ENCODE measurements around the gene PPP1R1C. TPM values are rescaled to one million over a fixed set of nuclear protein-coding genes. Genes with fewer than 3 reads are reported as not detected.

PPP1R1C gene
- total RNA-seq, 4 donors from 2014 or later = not detected

DNA sequence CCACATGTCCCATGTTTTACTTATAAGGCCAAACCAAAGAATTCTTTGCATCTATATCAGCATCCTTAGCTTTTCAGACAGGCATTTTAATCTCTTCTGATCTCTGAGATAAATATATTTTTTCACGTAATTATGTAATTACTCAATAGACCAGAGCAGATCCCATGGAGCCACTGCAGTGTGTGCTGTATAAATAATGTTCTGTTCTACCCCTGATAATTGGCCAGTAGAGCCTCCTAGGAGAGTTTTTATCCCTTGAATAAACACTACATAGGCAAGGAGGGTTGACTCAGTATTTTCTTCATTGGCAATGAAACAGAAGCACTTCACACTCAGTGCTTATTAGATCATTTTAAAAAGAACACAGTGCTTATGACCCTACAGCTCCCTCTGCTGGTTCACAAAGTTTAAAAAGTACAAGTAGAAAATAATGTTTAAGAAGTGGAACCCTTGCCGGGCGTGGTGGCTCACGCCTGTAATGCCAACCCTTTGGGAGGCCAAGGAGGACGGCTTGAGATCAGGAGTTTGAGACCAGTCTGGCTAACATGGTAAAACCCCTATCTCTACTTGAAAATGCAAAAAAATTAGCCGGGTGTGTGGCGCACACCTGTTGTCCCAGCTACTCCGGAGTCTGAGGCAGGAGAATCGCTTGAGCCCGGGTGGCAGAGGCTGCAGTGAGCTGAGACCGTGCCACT, 91.9 kb downstream of the PPP1R1C start:
- H3K36me3 ChIP-seq = no peaks in the 10 kb centered on the region
- no peak overlapping the region for H3K27ac ChIP-seq
- peak in 1 of 3 donors; percentile 50 for DNase-seq
- H3K4me1 ChIP-seq = peaks cover 0 to 14% (median 0%) of the 10 kb centered on the region in 4 donors
- no peak overlapping the region for H3K4me3 ChIP-seq
- H3K27me3 ChIP-seq = no peaks in the 10 kb centered on the region
- no peaks in the 10 kb centered on the region for H3K9me3 ChIP-seq
- TF ChIP-seq, protein P1, sequence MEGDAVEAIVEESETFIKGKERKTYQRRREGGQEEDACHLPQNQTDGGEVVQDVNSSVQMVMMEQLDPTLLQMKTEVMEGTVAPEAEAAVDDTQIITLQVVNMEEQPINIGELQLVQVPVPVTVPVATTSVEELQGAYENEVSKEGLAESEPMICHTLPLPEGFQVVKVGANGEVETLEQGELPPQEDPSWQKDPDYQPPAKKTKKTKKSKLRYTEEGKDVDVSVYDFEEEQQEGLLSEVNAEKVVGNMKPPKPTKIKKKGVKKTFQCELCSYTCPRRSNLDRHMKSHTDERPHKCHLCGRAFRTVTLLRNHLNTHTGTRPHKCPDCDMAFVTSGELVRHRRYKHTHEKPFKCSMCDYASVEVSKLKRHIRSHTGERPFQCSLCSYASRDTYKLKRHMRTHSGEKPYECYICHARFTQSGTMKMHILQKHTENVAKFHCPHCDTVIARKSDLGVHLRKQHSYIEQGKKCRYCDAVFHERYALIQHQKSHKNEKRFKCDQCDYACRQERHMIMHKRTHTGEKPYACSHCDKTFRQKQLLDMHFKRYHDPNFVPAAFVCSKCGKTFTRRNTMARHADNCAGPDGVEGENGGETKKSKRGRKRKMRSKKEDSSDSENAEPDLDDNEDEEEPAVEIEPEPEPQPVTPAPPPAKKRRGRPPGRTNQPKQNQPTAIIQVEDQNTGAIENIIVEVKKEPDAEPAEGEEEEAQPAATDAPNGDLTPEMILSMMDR (IDR thresholded peaks at IDR 0.05) = peak in 5 of 6 experiments; percentile 49 to 76 (median 69)
- no peak for TF ChIP-seq POLR2A (IDR thresholded peaks at IDR 0.05)

DNA sequence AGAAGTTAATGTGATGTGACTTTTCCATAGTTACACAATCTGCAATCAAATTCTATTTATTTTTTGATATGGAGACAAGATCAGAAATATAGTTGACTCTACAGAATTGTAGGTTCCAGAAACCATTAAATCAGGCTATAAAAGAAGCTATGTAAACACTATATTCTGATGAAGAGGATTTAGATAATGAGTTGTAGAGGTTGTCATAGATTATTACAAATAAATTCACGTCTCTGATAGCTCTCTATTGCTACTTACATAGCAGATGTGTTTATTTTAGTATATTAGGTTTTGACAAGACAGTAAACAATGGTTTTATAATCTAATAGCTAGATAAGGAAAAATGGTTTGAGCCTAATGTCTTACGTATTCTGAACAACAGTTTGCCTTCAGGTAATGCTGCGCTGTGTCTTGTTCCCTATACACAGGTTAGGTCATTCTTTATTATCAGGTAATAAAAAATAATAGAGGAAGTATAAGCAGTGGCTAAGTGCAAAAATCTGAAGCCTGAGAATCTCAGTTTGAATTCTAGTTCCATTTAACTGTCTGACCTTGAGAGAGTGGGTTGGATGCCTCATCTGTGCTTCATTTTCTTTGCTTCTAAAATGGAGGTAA, 93.4 kb downstream of the PPP1R1C start:
- H3K4me3 ChIP-seq = no peak overlapping the region
- no peak for DNase-seq
- H3K27ac ChIP-seq = no peak overlapping the region
- no peaks in the 10 kb centered on the region for H3K36me3 ChIP-seq
- H3K27me3 ChIP-seq = no peaks in the 10 kb centered on the region
- H3K9me3 ChIP-seq = no peaks in the 10 kb centered on the region
- no peak for TF ChIP-seq POLR2A (IDR thresholded peaks at IDR 0.05)
- TF ChIP-seq, protein P1 (IDR thresholded peaks at IDR 0.05) = no peak
- H3K4me1 ChIP-seq = peaks cover 0 to 14% (median 0%) of the 10 kb centered on the region in 4 donors

DNA sequence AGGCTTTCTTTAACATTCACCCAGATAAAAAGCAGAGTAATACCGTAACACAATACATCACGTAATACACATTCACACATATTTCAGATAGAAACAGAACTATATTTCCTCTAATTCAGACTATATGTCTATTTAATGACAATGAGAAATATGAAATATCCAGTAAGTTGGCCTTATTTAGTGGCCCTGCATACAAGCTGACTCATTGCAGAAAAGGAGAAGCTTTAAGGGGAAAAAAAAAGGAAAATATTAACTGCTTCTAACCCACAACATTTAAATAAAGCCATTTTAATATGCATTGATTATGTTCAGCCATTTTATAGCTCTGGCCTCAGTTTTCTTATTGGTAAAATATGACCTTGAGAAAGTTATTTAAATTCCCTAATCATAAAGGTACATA, 94.8 kb downstream of the PPP1R1C start:
- Histone ChIP-seq H3K27me3 (no peaks in the 10 kb centered on the region), H3K4me3 (no peak overlapping the region), H3K36me3 (no peaks in the 10 kb centered on the region), H3K4me1 (peaks cover 0 to 14% (median 0%) of the 10 kb centered on the region in 4 donors), H3K27ac (no peak overlapping the region), H3K9me3 (no peaks in the 10 kb centered on the region)
- DNase-seq = no peak
- TF ChIP-seq, protein P1 (IDR thresholded peaks at IDR 0.05) = no peak
- TF ChIP-seq POLR2A (IDR thresholded peaks at IDR 0.05) = no peak

DNA sequence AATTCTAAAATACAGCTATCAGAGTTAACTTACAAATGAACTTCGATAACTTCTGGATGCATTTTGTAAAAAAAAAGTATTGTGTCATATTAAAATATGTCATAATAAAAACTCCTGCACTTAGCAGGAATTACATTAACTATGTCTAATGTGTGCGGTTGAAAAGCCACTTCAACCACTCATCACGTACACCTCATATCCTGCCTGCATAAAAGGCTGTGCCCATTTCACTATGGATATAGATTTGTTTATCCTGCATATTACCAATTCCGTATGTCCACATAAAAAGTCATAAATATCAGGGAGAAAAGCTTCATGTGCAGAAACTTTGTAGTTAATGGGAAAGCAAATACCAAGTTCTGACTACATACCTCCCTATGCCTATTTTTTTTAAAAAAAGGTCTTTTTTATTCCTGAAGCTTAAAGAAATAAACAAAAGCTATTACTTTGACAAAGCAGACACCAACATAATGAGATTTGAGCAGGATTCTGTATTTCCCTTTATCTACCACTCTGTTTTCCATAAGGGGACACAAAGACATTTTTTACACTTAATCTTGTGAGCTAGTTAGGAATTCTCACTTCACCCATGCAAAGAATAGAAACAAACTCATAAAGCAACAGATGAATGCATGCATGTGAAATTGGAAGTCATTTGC, 96.1 kb downstream of the PPP1R1C start:
- TF ChIP-seq POLR2A (IDR thresholded peaks at IDR 0.05) = no peak
- TF ChIP-seq, protein P1 (IDR thresholded peaks at IDR 0.05) = no peak
- no peaks in the 10 kb centered on the region for H3K36me3 ChIP-seq

DNA sequence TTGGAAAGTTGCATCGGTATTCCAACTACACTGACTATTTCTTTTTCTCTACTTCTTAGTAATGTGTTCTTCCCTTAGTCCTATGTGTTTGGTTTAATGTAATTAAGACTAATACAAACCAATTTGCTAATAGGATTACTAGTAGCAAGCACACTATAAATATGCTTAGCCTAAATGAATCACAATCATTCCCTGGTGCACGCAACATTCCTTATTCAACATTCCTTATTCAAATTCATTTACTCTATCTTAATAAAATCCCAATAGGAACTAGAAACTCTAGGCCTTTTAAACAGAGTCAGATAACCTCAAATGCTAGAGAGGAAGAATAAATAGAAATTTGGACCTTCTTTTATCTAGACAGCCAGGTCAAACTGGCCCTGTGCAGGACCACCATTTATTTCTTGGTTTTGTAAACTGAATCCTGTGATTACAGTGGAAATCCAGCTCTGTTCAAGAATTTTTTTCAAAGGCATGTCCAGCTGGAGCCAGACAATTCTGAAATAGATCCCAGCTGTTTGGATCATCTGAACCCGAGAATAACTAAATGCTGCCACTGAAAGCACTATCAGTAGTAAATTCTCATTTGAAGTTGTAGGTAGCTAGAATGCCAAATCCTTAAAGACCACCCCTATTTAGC, 103.1 kb downstream of the PPP1R1C start:
- TF ChIP-seq, protein P1 (IDR thresholded peaks at IDR 0.05) = no peak
- no peak for TF ChIP-seq POLR2A (IDR thresholded peaks at IDR 0.05)
- no peak overlapping the region for H3K27ac ChIP-seq
- H3K4me1 ChIP-seq = no peaks in the 10 kb centered on the region
- DNase-seq = no peak
- H3K9me3 ChIP-seq = no peaks in the 10 kb centered on the region
- no peak overlapping the region for H3K4me3 ChIP-seq
- no peaks in the 10 kb centered on the region for H3K27me3 ChIP-seq
- H3K36me3 ChIP-seq = no peaks in the 10 kb centered on the region

More for the DNA sequence above, 96.1 kb downstream of the PPP1R1C start:
- Histone ChIP-seq H3K27ac (no peak overlapping the region), H3K4me1 (peaks cover 0 to 14% (median 0%) of the 10 kb centered on the region in 4 donors), H3K9me3 (no peaks in the 10 kb centered on the region), H3K27me3 (no peaks in the 10 kb centered on the region), H3K4me3 (no peak overlapping the region)
- DNase-seq = no peak
